Neuronal stem cell (in vitro differentiated cells): ENCODE measurements around the gene RAB3A. TPM values are rescaled to one million over a fixed set of nuclear protein-coding genes. Genes with fewer than 3 reads are reported as not detected.

ENCODE experiments used
- DNase-seq: peaks from one replicate; pipeline ENCODE4 v3.0.0-alpha.2; 2013; ENCODE audit warnings: low spot score
- H2AFZ ChIP-seq: one replicate; pipeline ENCODE4 v1.6.1; 2013; ENCODE audit warnings: mild to moderate bottlenecking, low read length, inconsistent platforms
- H2AK5ac ChIP-seq: 2 replicates; pipeline ENCODE4 v1.6.1; 2013; ENCODE audit warnings: low read depth, mild to moderate bottlenecking, inconsistent platforms, low read length, moderate library complexity, mixed read lengths
- H2BK120ac ChIP-seq: 2 replicates; pipeline ENCODE4 v1.6.1; 2013; ENCODE audit warnings: low read depth, mild to moderate bottlenecking, inconsistent platforms, low read length, moderate library complexity, mixed read lengths
- H2BK12ac ChIP-seq: one replicate; pipeline ENCODE4 v1.6.1; 2013; ENCODE audit warnings: low read length, inconsistent platforms
- H2BK15ac ChIP-seq: 2 replicates; pipeline ENCODE4 v1.6.1; 2013; ENCODE audit warnings: mild to moderate bottlenecking, low read length, inconsistent platforms, mixed read lengths
- H2BK5ac ChIP-seq: one replicate; pipeline ENCODE4 v1.6.1; 2013; ENCODE audit warnings: inconsistent platforms, mild to moderate bottlenecking, low read length, moderate library complexity
- H3K14ac ChIP-seq: one replicate; pipeline ENCODE4 v1.6.1; 2013; ENCODE audit warnings: low read length, inconsistent platforms
- H3K18ac ChIP-seq: 2 replicates; pipeline ENCODE4 v1.6.1; 2013; ENCODE audit warnings: low read length, inconsistent platforms
- H3K23ac ChIP-seq: 2 replicates; pipeline ENCODE4 v1.6.1; 2013; ENCODE audit warnings: low read depth, mild to moderate bottlenecking, mixed read lengths, low read length, inconsistent platforms; ENCODE audit not compliant: poor library complexity
- H3K27ac ChIP-seq: replicated peaks from 3 replicates; pipeline ENCODE4 v1.5.1; 2013; ENCODE audit warnings: low read length, inconsistent platforms
- H3K27me3 ChIP-seq, 3 experiments: 2 replicates each; pipeline ENCODE4 v1.6.1; 2013; ENCODE audit warnings: low read length in 3 of 3, mild to moderate bottlenecking in 2 of 3, inconsistent platforms in 1 of 3, low read depth in 1 of 3, mixed read lengths in 1 of 3, moderate library complexity in 1 of 3; ENCODE audit not compliant: control insufficient read depth in 3 of 3, insufficient read depth in 3 of 3
- H3K36me3 ChIP-seq, 2 donors: replicated peaks in 1 of 2; 2 replicates each; pipeline ENCODE4 v1.6.1; 2013; ENCODE audit warnings: low read length in 2 of 2; ENCODE audit not compliant: control insufficient read depth in 2 of 2, insufficient read depth in 2 of 2
- H3K4ac ChIP-seq: 2 replicates; pipeline ENCODE4 v1.6.1; 2013; ENCODE audit warnings: inconsistent platforms, mild to moderate bottlenecking, low read length, moderate library complexity
- H3K4me1 ChIP-seq, 2 donors: 1 replicate in 1 of 2; 2 replicates in 1 of 2; pipeline ENCODE4 v1.6.1; 2013; ENCODE audit warnings: low read length in 2 of 2, low read depth in 1 of 2; ENCODE audit not compliant: control insufficient read depth in 2 of 2, insufficient read depth in 1 of 2
- H3K4me2 ChIP-seq: one replicate; pipeline ENCODE4 v1.6.1; 2013; ENCODE audit warnings: mild to moderate bottlenecking, low read length, inconsistent platforms; ENCODE audit not compliant: insufficient read depth, poor library complexity, severe bottlenecking
- H3K4me3 ChIP-seq, 2 donors: 2 replicates each; pipeline ENCODE4 v1.5.1; 2013; ENCODE audit warnings: low read length in 2 of 2, mild to moderate bottlenecking in 2 of 2, inconsistent platforms in 1 of 2, moderate library complexity in 1 of 2
- H3K79me1 ChIP-seq: one replicate; pipeline ENCODE4 v1.6.1; 2013; ENCODE audit warnings: low read depth, mild to moderate bottlenecking, inconsistent platforms, low read length, moderate library complexity
- H3K9ac ChIP-seq: one replicate; pipeline ENCODE4 v1.6.1; 2013; ENCODE audit warnings: mild to moderate bottlenecking, low read depth, low read length, inconsistent platforms; ENCODE audit not compliant: poor library complexity
- H3K9me3 ChIP-seq, 2 donors: replicated peaks in 1 of 2; 2 replicates each; pipeline versions ENCODE3 to v1.6.1; 2013; ENCODE audit warnings: low read length in 2 of 2, mild to moderate bottlenecking in 2 of 2, inconsistent platforms in 1 of 2, low read depth in 1 of 2, mixed read lengths in 1 of 2, moderate library complexity in 1 of 2; ENCODE audit not compliant: control insufficient read depth in 2 of 2, insufficient read depth in 1 of 2
- H4K8ac ChIP-seq: one replicate; pipeline ENCODE4 v1.6.1; 2013; ENCODE audit warnings: low read depth, mild to moderate bottlenecking, inconsistent platforms, low read length, moderate library complexity
- H4K91ac ChIP-seq: one replicate; pipeline ENCODE4 v1.6.1; 2013; ENCODE audit warnings: low read length, low read depth, mild to moderate bottlenecking, inconsistent platforms; ENCODE audit not compliant: poor library complexity
- WGBS, 2 donors: extraction: QIAGEN DNeasy Blood & Tissue Kit; methylation state at CpG; one replicate each; pipeline ENCODE4 v1.1.7; 2013; ENCODE audit warnings: missing lambda C conversion rate in 2 of 2, mixed read lengths in 1 of 2; ENCODE audit not compliant: insufficient read length in 2 of 2, insufficient replicate concordance in 1 of 2; ENCODE audit errors: extremely low coverage in 2 of 2; 5-methylcytosine and 5-hydroxymethylcytosine counted together
- polyA plus RNA-seq, 2 experiments: library from polyadenylated mRNA; stranded (reverse); fragments of 200-250 nt; gene quantifications; one replicate each; pipeline ENCODE4 v1.2.3, GENCODE V29; 2013

Gene RAB3A, protein sequence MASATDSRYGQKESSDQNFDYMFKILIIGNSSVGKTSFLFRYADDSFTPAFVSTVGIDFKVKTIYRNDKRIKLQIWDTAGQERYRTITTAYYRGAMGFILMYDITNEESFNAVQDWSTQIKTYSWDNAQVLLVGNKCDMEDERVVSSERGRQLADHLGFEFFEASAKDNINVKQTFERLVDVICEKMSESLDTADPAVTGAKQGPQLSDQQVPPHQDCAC
- polyA plus RNA-seq (2013, experiment 1 of 2) = 3.4 TPM
- 4.3 TPM for polyA plus RNA-seq (2013, experiment 2 of 2)

DNA sequence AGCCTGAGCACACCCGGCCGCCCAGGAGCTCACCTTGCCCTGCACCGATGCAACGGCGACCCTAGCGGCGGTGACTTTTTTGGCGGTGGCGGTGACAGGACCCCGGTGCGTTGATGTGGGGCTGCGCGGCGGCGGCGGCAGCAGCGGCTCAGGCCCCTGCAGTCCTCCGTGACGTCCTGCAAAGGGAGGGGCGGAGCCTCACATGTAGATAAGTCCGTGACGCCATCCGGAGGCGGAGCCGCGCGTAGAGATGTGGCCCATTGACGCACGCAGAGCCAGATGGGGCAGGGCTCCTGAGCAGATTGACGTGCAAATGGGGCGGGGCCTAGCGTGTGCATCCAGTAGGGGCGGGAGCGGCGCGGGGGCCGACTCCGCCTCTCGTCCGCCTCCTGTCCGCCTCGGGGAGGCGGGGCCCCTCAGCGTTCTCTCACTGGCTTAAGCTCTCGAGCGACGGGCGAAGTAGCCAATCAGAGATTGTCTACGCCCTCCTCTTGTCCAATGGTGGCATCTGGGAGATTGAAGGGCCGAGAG is at the start of gene RAB3A:
TSS of gene RAB3A (minus strand) at position 180 of the 531 bp plus-strand sequence. CDS start 1,302 bp downstream, outside the sequence.
- Histone ChIP-seq H2BK15ac (peak within 1 kb of the TSS; percentile 85), H2BK5ac (peak within 1 kb of the TSS; percentile 90), H3K4ac (no peak within 1 kb of the TSS), H2BK120ac (no peak within 1 kb of the TSS), H3K9me3 (peaks cover 0 to 2% of the 10 kb centered on the region in 2 donors), H4K91ac (peak within 1 kb of the TSS; percentile 89), H3K14ac (peak within 1 kb of the TSS; percentile 100), H3K4me3 (peak within 1 kb of the TSS; percentile 68 to 81), H3K18ac (peak within 1 kb of the TSS; percentile 92), H3K4me2 (peak within 1 kb of the TSS; percentile 91), H3K27ac (peak within 1 kb of the TSS; percentile 95), H3K79me1 (peaks cover 5% of the 10 kb centered on the region), H2BK12ac (peak within 1 kb of the TSS; percentile 82), H3K36me3 (peaks cover 0 to 12% of the 10 kb centered on the region in 2 donors), H4K8ac (peak within 1 kb of the TSS; percentile 65), H3K23ac (peak within 1 kb of the TSS; percentile 98), H2AK5ac (peak within 1 kb of the TSS; percentile 96), H3K4me1 (peaks cover 15% of the 10 kb centered on the region in 2 donors), H3K9ac (peak within 1 kb of the TSS; percentile 91), H2AFZ (peak within 1 kb of the TSS; percentile 86), H3K27me3 (peaks cover 0 to 18% (median 6%) of the 10 kb centered on the region in 3 experiments)
- WGBS, 2 donors = no CpG with 5 or more reads among the region's 50 CpGs
- DNase-seq = peak; percentile 100

DNA sequence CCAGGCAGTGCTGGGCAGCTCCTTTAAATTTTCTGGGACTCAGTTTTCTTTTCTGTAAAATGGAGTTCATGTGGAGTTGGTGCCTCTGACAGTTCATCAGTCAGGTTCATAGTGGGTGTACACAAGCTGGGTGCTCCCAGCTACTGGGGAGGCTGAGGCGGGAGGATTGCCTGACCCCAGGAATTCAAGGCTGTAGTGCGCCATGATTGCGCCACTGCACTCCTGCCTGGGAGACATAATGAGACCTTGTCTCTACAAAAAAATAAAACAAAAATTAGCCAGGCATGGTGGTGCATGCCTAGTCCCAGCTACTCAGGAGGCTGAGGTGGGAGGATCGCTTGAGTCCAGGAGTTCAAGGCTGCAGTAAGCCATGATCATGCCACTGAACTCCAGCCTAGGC is 49.3 kb upstream of the RAB3A start:
- Histone ChIP-seq H3K27ac (no peak overlapping the region), H3K4me2 (no peak overlapping the region), H2AFZ (no peak overlapping the region), H2BK15ac (no peak overlapping the region), H2BK12ac (no peak overlapping the region), H3K79me1 (no peaks in the 10 kb centered on the region), H3K27me3 (peaks cover 0 to 19% (median 15%) of the 10 kb centered on the region in 3 experiments), H4K8ac (no peak overlapping the region), H2AK5ac (no peak overlapping the region), H3K4me3 (no peak overlapping the region), H2BK5ac (no peak overlapping the region), H4K91ac (no peak overlapping the region), H3K9ac (no peak overlapping the region), H3K9me3 (no peaks in the 10 kb centered on the region), H3K14ac (no peak overlapping the region), H3K4me1 (no peaks in the 10 kb centered on the region), H3K36me3 (no peaks in the 10 kb centered on the region), H3K4ac (no peak overlapping the region), H3K18ac (no peak overlapping the region), H2BK120ac (no peak overlapping the region), H3K23ac (no peak overlapping the region)
- no CpG with 5 or more reads among the region's 4 CpGs for WGBS, 2 donors
- DNase-seq = no peak

DNA sequence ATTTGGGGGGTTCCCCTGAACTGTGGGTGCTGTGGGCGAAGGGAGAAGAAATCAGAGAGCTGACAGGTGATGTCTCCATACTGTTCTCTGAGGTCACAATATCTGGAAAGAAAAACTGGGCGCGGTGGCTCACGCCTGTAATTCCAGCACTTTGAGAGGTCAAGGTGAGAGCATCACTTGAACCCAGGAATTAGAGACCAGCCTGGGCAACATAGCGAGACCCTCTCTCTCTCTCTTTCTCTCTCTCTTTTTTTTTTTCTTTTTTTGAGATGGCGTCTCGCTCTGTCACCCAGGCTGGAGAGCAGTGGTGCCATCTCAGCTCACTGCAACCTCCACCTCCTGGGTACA is 48.5 kb upstream of the RAB3A start:
- Histone ChIP-seq H3K4ac (no peak overlapping the region), H4K91ac (no peak overlapping the region), H2BK120ac (no peak overlapping the region), H2AK5ac (peak overlapping the region; percentile 11), H3K27ac (no peak overlapping the region), H3K79me1 (no peaks in the 10 kb centered on the region), H2AFZ (no peak overlapping the region), H4K8ac (no peak overlapping the region), H3K36me3 (no peaks in the 10 kb centered on the region), H2BK15ac (no peak overlapping the region), H3K4me2 (no peak overlapping the region), H2BK5ac (no peak overlapping the region), H3K9me3 (no peaks in the 10 kb centered on the region), H3K27me3 (peaks cover 0 to 19% (median 15%) of the 10 kb centered on the region in 3 experiments), H3K18ac (no peak overlapping the region), H2BK12ac (no peak overlapping the region), H3K23ac (no peak overlapping the region), H3K14ac (no peak overlapping the region), H3K4me3 (no peak overlapping the region), H3K4me1 (no peaks in the 10 kb centered on the region), H3K9ac (no peak overlapping the region)
- WGBS, 2 donors = no CpG with 5 or more reads among the region's 7 CpGs
- no peak for DNase-seq

DNA sequence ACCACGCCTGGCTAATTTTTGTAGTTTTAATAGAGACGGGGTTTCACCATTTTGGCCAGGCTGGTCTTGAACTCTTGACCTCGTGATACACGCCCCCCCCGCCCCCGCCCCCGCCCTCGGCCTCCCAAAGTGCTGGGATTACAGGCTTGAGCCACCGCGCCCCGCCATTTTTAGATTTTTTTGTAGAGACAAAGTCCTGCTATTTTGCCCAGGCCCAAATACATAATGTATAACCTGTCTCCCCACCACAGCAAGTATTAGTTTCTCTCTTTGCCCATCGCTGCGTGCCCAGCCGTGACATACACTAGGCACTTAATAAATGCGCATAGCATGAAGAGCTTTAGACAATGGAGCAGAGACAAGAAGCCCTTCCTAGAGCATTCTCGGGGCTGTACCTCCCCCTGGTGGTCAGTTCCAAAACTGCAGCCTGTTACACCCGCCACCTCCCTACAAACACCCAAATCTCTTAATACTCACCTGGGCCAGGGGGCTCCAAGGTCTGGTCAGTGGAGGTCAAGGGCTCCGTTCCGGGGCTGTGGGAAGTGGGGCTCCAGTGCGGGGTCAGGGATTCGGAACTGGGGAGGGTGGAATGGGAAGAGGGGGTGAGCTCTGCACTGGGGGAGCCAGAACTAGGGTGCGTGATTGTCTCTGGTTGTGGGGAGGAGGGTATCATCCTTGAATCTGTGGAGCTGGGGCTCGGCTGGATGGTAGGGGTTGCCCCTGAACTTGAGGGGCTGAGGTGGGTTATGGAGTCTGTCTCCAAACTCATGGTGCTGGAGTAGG is 47.9 kb upstream of the RAB3A start:
- Histone ChIP-seq H3K36me3 (no peaks in the 10 kb centered on the region), H3K4ac (no peak overlapping the region), H2BK12ac (no peak overlapping the region), H3K18ac (no peak overlapping the region), H3K23ac (no peak overlapping the region), H3K9ac (no peak overlapping the region), H3K9me3 (no peaks in the 10 kb centered on the region), H3K27me3 (peaks cover 0 to 19% (median 15%) of the 10 kb centered on the region in 3 experiments), H3K4me2 (no peak overlapping the region), H2BK5ac (no peak overlapping the region), H4K91ac (no peak overlapping the region), H3K79me1 (no peaks in the 10 kb centered on the region), H2BK120ac (no peak overlapping the region), H4K8ac (no peak overlapping the region), H3K27ac (no peak overlapping the region), H3K4me3 (peak overlapping the region in 1 of 2 donors; percentile 16), H2AFZ (no peak overlapping the region), H2AK5ac (peak overlapping the region; percentile 11), H3K4me1 (no peaks in the 10 kb centered on the region), H3K14ac (no peak overlapping the region), H2BK15ac (peak overlapping the region; percentile 38)
- WGBS, 2 donors = no CpG with 5 or more reads among the region's 23 CpGs
- DNase-seq = peak; percentile 75
